ENCODE measurements around the gene SLC36A1.
"Not testable (repeated sequence)": the region's sequence is repeated elsewhere in the genome, so short reads cannot be mapped to it uniquely, and the experiment has no call there.

Gene SLC36A1

GRCh38 chr5:151491062-151491461 lies 43.7 kb downstream of the SLC36A1 start:
- no peak for DNase-seq

- DNase-seq: no peak
Measured at GRCh38 chr5:151492729-151493128, 45.3 kb downstream of the SLC36A1 start.

- DNase-seq: no peak
Measured at GRCh38 chr5:151493665-151494064, 46.3 kb downstream of the SLC36A1 start.

- no peak for DNase-seq
Measured at GRCh38 chr5:151495320-151495719, 47.9 kb downstream of the SLC36A1 start.

- DNase-seq: no peak
Measured at GRCh38 chr5:151496041-151496484, 48.7 kb downstream of the SLC36A1 start.

GRCh38 chr5:151497391-151498002 lies 50.1 kb downstream of the SLC36A1 start:
- DNase-seq: no peak

- DNase-seq: no peak
Measured at GRCh38 chr5:151498395-151499155, 51.2 kb downstream of the SLC36A1 start.

GRCh38 chr5:151499501-151500035 lies 52.2 kb downstream of the SLC36A1 start:
- DNase-seq: no peak

GRCh38 chr5:151504006-151504405 lies 56.6 kb downstream of the SLC36A1 start:
- DNase-seq: no peak

GRCh38 chr5:151508308-151508707 lies 60.9 kb downstream of the SLC36A1 start:
- DNase-seq: not testable (repeated sequence)

GRCh38 chr5:151509231-151509630 lies 61.8 kb downstream of the SLC36A1 start:
- no peak for DNase-seq

GRCh38 chr5:151509836-151510235 lies 62.4 kb downstream of the SLC36A1 start:
- DNase-seq: no peak

GRCh38 chr5:151517122-151517920 lies 69.9 kb downstream of the SLC36A1 start:
- DNase-seq: no peak

- DNase-seq: no peak
Measured at GRCh38 chr5:151520294-151520693, 72.9 kb downstream of the SLC36A1 start.

GRCh38 chr5:151522226-151522625 lies 74.8 kb downstream of the SLC36A1 start:
- DNase-seq: no peak

GRCh38 chr5:151523335-151523734 lies 75.9 kb downstream of the SLC36A1 start:
- peak; percentile 40 to 45 for DNase-seq

- DNase-seq: no peak
Measured at GRCh38 chr5:151528153-151528552, 80.8 kb downstream of the SLC36A1 start.

- no peak for DNase-seq
Measured at GRCh38 chr5:151528996-151529395, 81.6 kb downstream of the SLC36A1 start.

- DNase-seq: no peak
Measured at GRCh38 chr5:151531581-151531980, 84.2 kb downstream of the SLC36A1 start.

- no peak for DNase-seq
Measured at GRCh38 chr5:151532416-151532815, 85.0 kb downstream of the SLC36A1 start.

GRCh38 chr5:151534350-151534749 lies 86.9 kb downstream of the SLC36A1 start:
- DNase-seq: no peak

GRCh38 chr5:151537044-151537443 lies 89.6 kb downstream of the SLC36A1 start:
- no peak for DNase-seq

- no peak for DNase-seq
Measured at GRCh38 chr5:151541571-151541970, 94.2 kb downstream of the SLC36A1 start.
